ENCODE data around the gene TXNRD2.

- TF ChIP-seq CTCF (IDR thresholded peaks at IDR 0.05) (no peak), POLR2A (IDR thresholded peaks at IDR 0.05) (no peak)
These were observed 48.1 kb upstream of the TXNRD2 start for GRCh38 chr22:19989725-19990067.

All from right lobe of liver (tissue), 4 donors.